GM19468 (cell line): Measurements from ENCODE around the gene MECR.

Experiments
- ATAC-seq: cut with Tn5 transposase; IDR thresholded peaks from one replicate; pipeline ENCODE4 v1.9.1; 2021; ENCODE audit warnings: mild to moderate bottlenecking, moderate library complexity, moderate number of reproducible peaks; ENCODE audit not compliant: unreplicated experiment; ENCODE audit errors: extremely low read depth

The MECR gene

DNA sequence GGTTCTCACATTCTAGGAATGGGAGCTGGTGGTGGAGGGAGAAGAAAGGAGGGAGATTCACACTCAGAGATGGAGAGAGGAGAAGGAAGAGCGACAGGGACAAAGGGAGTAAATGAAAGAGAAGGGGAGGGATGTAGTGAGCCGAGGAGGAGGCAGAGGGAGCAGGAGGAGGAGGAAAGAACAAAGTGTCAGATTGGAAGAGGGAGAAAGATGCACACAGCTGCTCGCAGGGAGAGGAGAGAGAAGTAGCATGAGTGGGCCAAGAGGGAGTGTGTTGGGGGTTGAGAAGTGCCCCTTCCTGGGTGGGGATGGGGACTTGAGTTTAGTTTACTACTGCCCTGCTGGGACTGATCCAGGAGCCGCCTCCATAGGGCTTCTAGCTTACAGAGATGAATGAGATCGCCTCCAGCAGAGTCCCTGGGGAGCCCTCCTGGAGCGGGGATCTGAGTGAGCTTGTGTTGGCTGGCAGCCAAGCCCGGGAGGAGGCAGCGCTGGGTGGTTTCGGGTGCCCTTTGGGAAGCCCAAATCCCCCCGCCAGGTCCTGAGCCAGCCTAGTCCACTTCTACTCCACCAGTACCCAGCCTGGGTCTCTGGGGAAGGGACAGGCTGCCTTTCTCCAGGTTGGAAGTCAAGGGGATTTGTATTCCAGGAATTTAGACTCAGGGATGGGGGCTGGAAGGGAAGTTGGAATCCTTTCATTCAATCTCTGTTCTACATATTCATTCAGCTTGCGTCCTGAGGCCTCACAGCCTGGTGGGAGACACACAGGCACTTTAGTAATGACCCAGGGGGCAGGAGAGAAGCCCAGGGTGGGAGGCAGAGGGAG is 26.5 kb upstream of the MECR start:
- no peak for ATAC-seq

DNA sequence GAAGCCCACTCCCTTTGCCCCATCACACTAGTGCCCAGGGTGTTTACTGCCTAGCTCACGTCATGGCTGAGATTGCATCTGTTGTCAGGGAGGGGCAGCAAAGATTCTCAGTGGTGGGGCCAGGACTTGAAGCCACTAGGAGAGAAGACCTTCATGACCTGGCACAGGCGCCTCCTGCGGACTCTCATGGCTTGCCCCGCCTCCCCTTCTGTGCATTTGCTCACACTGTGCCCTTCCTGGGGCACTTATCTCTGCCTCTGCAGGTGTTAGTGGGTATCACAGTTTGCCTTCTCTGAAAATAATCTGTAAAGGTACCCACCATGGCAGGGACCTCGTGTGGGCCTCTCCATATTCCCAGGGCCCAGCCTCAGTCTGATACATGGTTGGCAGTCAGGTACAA is 25.7 kb upstream of the MECR start:
- ATAC-seq, result no peak

DNA sequence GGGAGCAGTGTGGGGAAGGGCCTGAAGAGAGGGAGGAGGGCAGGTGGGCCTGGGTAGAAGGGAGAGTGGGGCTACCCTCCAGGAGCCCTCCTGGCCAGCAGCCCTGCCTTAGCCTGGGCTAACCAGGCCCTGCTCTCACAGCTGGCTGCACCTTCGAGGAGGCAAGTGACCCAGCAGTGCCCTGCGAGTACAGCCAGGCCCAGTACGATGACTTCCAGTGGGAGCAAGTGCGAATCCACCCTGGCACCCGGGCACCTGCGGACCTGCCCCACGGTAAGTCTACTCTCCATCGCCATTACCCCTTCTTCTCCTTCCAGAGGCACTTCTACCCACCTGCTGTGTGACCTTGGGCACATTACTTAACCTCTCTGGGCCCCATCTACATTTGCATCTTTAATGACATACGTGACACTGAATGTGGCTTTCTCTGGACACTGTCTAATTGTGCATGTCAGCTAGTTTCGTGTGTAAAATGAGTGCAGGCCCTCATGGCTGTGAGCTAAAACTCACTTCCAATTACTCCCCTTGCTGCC is 24.5 kb upstream of the MECR start:
- no peak for ATAC-seq

DNA sequence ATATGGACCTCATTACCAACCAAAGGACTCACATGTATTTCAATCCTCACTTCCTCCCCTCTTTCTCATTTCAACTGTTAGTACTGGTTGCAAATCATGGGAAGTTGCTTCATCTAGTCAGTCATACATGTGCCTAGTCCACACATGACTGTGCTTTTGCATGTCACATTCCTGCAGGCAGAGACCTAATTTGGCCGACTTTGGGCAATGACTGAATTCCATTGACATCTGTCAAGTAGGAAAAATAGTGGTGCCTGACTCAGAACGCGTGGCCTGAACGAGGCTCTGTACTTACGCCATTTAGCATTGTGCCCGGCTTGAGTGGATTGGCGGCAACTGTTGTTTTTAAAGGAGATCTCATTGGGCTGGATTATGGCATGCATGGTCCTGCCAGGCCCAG is 23.6 kb upstream of the MECR start:
- ATAC-seq, result no peak

DNA sequence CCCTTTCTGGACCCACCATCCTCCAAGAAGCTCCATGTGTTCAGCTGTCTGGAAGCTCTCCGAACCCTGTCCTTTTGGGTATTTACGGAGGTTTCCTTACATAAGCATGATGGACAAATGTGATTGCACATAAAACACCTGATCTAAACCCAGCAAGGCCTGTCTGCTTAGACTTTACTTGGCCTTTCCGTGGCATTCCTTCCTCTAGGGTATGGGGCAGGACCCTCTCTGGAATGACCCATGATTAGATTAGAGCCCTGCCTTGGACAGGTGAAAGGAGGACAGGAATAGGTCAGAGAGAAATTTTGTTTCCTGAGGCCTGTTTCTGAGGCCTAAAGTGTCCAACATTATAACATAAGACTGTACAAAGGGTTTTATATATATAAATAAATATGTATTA is 22.4 kb upstream of the MECR start:
- ATAC-seq, result no peak

DNA sequence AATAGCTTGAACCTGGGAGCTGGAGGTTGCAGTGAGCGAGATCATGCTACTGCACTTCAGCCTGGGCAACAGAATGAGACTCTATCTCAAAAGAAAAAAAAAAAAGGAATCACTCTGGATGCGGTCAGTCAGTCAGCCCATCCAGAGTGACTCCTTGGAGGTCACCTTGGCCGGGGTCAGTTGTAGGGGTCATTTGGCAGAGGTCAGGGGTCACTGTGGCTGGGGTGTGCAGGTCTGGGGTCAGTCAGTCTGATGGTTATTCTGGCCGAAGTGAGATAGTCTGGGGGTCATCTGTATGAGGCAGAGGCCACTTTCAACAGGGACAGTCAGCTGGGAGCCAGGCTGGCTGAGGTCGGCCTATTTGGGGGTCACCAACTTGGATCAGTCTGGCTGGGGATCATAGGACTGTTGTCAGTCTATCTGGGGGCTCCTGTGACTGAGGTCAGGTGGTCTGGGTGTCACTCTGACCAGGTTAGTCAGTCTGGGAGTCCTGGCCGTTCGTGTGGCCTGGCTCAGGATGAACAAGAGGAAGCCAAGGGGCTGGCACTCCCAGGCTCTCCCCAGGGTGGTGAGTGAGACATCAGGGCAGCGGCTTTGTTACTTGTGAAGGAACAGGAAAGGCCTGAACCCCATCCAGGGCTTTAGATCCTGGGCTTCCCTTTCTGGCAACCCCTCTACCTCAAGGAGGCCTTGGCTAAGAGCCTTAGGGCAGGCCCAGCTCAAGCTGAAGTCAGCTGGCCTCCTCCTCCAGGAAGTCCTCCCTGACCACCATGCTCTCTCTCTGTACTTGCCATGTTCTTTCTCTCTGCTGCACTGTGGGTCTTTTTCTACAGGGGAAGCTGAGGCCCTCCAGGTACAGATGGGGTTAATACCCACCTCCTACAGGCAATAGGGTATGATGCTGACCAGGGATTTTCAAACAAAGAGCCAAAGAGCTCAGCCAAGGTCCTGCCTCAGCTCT is 20.7 kb upstream of the MECR start:
- ATAC-seq, result no peak

DNA sequence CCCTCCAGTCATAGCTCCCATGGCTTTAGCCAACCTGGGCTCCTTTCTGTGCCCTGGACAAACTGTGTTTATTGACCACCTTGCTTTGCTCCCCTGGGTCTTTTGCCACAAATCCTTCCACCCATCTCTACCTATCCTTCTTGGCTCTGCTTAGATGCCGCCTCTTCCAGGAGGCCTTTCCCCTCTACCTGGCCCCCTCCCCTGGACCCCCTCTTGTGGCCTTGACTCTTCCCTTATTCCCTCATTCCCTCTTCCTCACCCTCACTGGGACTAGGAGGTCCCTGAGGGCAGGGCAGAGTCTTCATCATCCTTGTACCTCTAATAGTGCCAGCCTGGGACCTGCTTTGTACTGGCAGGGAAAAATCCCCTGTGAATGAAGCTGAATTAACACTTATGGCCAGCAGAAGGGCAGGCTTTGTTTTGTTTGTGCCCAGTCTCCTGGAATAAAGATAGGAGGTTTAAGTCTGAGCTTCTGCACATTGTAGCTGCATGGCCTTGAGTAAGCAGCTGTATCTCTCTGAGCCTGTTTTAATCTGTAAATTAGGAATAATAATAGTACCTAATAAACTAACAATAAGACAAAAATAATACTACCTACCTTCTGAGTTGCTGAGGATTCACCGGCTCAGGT is 19.3 kb upstream of the MECR start:
- ATAC-seq, result no peak

DNA sequence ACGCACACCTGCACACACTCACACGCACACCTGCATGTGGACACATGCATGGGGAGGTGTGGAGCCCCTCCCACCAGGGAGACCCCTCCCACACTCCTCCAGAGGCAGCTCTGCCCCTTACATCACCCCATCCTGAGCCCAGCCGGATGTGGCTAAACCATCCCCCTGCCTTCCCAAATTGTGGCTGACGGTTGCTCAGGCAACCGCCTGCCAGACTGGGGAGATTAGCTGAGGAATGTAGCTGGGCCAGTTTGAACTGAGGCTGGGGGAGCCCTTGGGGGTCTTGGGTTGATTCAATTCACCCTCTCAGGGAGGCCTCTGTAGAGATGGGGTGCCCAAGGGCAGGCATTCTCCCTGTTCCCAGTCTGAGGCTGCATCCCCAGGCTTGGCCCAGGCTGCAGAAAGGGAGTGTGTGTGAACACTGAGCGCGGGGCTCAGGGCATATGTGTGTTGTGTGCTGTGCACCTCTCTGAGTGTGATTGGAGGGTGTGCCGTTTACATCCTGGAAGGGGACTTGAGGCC is 18.5 kb upstream of the MECR start:
- no peak for ATAC-seq

DNA sequence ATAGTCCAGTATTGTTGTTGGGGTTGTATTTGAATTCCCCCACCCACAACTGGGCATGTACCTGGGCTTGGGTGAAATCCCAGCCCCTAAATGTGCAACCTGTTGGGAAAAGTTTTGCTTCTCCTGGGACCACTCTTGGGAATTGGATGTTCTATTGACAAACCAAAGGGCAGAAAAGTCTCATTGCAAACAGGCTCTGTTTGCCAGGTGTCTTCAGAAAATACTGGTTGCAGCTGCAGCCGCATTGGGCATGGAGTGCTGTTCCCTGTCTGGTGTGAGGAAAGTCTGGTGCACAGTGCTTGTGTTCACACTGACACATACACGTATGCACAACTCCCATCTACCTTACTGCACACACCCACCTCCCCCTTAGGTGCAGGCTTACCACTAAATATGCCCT is 17.7 kb upstream of the MECR start:
- ATAC-seq, result no peak

DNA sequence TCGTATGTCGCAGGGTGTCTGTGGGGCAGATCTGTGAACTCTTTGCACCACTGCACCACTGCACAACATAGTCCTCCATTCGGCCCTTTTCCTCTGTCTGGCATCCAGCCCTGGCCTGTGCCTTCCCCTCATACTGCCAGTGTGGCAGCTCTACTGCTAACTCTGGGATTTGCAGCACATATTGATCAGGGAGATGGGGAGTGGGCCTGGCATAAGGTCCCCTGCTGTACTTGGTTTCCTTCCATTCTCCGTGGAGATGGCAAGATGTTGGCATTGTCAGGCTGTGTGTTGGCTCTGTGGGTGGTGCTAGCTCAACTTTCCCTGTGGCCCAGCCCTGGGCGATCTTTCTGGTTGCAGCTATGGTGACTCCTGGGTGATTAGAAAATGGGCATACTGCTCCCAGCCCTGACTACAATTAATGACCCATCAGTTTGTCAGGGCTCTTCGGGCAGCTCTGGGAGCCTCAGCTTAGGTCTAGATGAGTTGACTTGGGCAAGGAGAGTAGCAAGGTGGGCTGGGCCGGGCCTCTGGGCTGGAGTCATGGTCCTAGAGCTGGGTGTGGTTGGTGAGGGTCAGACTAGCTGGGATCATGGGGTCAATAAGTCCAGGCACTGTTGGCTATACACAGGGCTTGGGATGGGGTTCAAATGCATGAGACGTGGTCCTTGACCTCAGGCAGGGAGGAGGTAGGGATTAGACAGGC is 17.0 kb upstream of the MECR start:
- no peak for ATAC-seq

DNA sequence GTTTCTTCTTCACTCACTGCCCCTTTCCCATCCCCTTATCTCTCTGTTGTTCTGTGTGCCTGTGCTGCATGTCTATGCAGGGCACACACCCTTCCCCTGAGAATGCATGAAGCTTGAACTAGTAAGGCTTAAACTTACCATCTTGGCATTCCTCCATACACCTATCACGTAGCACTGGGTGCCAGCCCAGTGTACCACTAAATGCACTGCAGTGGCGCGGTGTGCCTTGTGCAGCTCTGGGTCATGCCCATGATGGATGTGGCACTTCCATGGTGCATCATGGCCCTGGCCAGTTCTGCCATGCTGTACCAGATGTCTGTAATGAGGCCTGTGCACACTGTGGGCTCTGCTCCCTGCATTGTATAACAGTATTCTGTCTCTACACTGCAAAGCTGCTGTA is 16.3 kb upstream of the MECR start:
- ATAC-seq, result no peak

DNA sequence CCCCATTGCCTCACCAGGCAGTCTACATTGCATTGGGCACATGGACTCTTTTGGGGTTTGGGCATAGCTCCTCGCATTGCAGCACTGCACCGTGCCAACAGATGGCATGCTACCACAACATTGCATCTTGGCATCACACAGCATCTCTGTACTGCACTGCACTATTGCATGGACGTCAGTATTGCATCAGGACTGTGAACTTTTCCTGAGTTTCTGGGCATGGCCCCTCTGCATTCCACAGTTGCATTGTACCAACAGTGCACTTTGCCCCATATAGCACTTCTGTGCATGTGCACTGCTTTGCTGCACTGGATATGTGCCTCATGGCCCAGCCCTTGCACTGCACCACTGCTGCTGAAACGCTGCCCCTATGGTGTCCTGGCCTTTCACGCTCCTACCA is 15.1 kb upstream of the MECR start:
- ATAC-seq, result no peak

DNA sequence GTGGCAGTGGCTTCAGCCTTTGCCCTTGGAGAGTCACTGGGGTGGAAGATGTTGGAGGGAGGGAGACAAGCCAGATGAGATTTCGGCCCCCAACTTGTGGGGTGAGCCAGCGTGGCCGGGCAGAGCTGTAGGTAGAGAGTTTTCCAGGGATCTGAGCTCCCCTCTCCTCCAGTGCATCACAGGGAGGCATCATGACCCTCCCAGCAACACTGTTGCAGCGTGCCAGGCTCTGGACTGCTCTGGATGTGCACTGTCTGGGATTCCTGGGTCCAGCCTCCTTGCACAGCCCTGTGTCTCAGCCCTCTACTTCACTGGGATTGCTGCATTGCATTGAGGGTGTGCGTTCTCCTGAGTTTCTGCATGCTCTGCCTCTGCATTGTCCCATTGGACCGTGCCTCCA is 14.5 kb upstream of the MECR start:
- ATAC-seq, result no peak

DNA sequence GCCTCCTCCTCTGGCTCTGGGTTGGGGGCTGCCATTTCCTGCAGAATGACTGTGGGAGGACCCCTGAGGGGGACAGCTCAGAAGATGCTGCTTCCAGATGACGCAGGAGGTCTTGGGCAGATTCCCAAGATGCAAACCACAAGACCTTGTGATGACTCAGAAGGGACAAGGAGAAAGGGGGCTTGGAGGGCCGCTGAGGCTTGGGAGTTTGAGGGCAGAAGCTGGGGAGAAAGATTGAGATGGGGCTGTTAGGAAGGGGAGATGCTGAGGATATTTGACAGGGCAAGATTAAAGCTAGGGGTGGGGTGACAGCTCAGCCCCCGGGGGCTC is 13.1 kb upstream of the MECR start:
- ATAC-seq, result no peak

DNA sequence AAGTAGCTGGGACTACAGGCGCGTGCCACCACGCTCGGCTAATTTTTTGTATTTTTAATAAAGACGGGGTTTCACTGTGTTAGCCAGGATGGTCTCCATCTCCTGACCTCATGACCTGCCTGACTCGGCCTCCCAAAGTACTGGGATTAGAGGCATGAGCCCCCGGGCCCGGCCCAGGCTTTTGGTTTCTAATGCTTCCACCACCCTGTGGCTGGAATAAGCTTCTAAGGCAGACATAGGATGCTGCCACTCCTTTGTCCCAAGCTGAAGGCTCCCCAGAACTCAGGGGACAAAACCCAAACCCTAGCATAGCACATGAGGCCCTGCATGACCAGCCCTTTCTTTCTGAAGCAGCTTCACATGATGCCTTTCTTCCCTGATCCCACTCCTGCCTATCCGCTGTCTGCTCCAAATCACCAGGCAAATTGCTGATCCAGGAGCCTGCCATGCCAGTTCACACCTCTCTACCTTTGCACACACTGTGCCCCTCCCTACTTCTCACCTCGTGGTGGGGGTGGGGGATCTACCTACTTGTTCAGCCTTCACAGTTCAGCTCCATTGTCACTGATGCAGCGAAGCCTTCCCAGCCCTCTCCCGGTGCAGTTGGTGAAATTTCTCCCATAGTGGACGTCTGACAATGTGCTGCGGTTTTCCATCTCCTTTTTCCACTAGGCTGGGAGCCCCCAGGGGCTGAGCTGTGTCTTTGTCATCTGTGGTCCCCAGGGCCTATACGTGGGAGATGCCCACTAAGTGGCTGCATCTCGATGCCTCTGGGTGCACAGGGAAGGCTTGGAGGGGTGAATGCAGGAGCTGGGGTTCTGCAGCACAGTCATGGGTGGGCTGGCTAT is 12.5 kb upstream of the MECR start:
- no peak for ATAC-seq

DNA sequence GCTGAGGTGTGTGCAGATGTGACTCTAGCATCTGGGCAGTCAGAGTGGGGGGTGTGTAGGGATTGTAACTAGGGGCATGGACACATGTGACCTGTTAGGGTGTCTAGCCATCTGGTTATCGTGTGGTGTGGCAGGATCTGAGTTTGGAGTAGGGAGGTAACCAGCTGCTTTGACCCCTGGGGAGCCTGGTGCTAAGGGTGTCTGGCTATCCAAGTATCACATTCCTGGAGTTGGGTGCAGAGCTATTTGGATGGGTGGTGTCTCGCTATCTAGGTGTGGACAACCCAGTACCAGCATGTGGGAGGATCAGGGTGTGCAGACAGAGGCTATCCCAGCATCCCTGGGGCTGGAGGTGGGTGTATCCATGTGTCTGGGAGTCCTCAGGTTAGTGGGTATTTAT is 10.3 kb upstream of the MECR start:
- ATAC-seq, result no peak

DNA sequence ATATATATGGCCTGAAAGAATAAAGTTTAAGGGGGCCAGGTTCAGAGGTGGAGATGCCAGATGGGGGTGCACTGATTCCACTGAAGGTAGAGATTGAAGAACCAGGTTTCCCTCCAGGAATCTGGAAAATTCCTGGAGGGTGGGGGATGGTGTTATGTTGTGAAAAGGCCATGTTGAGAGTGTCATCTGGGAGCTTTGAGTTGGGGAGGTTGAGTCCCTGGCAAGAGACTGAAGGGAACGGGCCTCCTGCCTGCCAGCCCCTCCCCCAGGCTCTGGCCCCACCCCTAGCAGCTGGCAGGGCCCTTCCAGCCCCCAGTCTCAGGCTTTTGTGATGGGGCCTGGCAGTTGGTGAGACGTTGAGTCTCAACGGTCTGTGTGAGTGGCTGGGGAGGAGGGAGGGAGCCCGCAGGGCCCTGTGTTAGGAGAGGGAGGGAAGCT is 9.7 kb upstream of the MECR start:
- no peak for ATAC-seq

DNA sequence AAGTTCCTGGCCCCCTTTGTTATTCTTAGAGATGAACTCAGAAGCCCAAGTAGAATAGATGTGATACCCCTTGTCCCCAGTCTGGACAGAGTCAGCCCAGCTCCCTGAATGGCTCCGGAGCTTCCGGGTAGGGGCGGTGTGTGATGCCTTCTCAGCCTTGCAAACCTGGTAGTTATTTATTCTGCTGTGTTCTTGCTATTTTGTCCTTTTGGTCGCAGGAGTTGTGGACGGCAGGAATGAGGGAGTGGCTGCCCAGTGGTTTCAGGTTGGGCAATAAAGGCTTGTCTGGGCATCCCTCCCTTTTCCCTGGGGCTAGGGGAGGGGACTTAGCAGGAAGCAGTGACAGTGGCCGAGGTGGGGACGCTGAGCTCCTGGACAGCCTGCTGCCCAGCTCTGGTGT is 8.4 kb upstream of the MECR start:
- no peak for ATAC-seq

DNA sequence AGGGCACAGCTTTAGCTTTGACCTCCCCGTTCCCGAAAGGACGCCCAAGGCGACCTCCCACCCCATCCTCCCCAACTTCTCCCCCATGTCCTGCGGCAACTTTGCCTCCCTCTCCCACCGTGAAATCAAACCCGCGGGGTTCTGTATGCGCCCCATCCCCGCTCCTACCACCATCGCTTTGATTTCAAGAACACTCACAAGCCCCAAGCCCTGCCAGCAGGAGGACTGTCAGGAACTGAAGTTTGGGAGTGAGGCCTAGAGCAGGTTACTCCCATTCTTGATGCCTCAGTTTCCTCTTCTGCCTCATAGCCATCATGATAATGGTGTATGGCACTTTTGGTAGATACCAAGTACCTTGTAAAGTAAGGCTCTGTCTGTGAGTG is 7.9 kb upstream of the MECR start:
- no peak for ATAC-seq
